ENCODE measurements around the gene MPO.
A peak's percentile ranks its signal among the peaks of the same experiment; 100 is the strongest.

GRCh38 chr17:58329810-58330537 lies 49.2 kb upstream of the MPO start:
- TF ChIP-seq MXI1 (IDR thresholded peaks at IDR 0.05; ENCODE audit: borderline replicate concordance, low read depth, low read length) (no peak), CTCF (conservative IDR thresholded peaks at IDR 0.05; ENCODE audit: low read depth, low read length) (no peak), POLR2A (IDR thresholded peaks at IDR 0.05; ENCODE audit: low read depth, low read length) (no peak), RAD21 (IDR thresholded peaks at IDR 0.05; ENCODE audit: low read length) (no peak), FOS (IDR thresholded peaks at IDR 0.05; ENCODE audit: low read depth, low read length) (no peak), BHLHE40 (IDR thresholded peaks at IDR 0.05; ENCODE audit: low read depth, low read length) (no peak), CHD1 (IDR thresholded peaks at IDR 0.05; ENCODE audit: low read depth, low read length) (no peak), MAFK (IDR thresholded peaks at IDR 0.05; ENCODE audit: low read depth, low read length) (no peak), NFE2L2 (IDR thresholded peaks at IDR 0.05; ENCODE audit: low read depth, low read length) (no peak), RFX5 (IDR thresholded peaks at IDR 0.05; ENCODE audit: low read depth, low read length) (no peak), USF2 (IDR thresholded peaks at IDR 0.05; ENCODE audit: low read depth, low read length) (no peak), RCOR1 (IDR thresholded peaks at IDR 0.05; ENCODE audit: insufficient replicate concordance, low read length) (no peak), CEBPB (IDR thresholded peaks at IDR 0.05; ENCODE audit: low read depth, low read length) (peak; percentile 59; the same call in 1 of the 2 replicates)
